NCI-H187 treated with DMSO at 0.1 percent for 48 hours (cell line): Measurements from ENCODE around the gene FRAT1.
"Not testable (repeated sequence)": the region's sequence is repeated elsewhere in the genome, so short reads cannot be mapped to it uniquely, and the experiment has no call there.

Experiments used
- DNase-seq: peaks from one replicate; lab custom pipeline; 2025; lab: John Stamatoyannopoulos, UW

FRAT1 gene

GRCh38 chr10:97334370-97335175 lies 15.5 kb downstream of the FRAT1 start, which contains the start of gene FRAT2:
TSS of gene FRAT2 (minus strand) at chr10:97334729. CDS start at chr10:97334572, 157 bp downstream.
- DNase-seq: no peak

- no peak for DNase-seq
Measured at GRCh38 chr10:97335188-97335619, 16.1 kb downstream of the FRAT1 start.

GRCh38 chr10:97336006-97336405 lies 16.9 kb downstream of the FRAT1 start:
- no peak for DNase-seq

- DNase-seq: no peak
Measured at GRCh38 chr10:97336446-97336845, 17.4 kb downstream of the FRAT1 start.

- DNase-seq: no peak
Measured at GRCh38 chr10:97336942-97337831, 18.1 kb downstream of the FRAT1 start.

- no peak for DNase-seq
Measured at GRCh38 chr10:97338041-97338440, 19.0 kb downstream of the FRAT1 start.

- no peak for DNase-seq
Measured at GRCh38 chr10:97341416-97341815, 22.3 kb downstream of the FRAT1 start.

- not testable (repeated sequence) for DNase-seq
Measured at GRCh38 chr10:97343664-97344063, 24.6 kb downstream of the FRAT1 start.

- DNase-seq: no peak
Measured at GRCh38 chr10:97347317-97347716, 28.2 kb downstream of the FRAT1 start.

- no peak for DNase-seq
Measured at GRCh38 chr10:97349752-97350513, 30.9 kb downstream of the FRAT1 start.

GRCh38 chr10:97353945-97354344 lies 34.9 kb downstream of the FRAT1 start:
- no peak for DNase-seq

GRCh38 chr10:97355571-97355975 lies 36.5 kb downstream of the FRAT1 start:
- no peak for DNase-seq

GRCh38 chr10:97356318-97356914 lies 37.3 kb downstream of the FRAT1 start:
- DNase-seq: no peak

GRCh38 chr10:97356918-97357317 lies 37.8 kb downstream of the FRAT1 start:
- DNase-seq: no peak

- no peak for DNase-seq
Measured at GRCh38 chr10:97358349-97358748, 39.3 kb downstream of the FRAT1 start.

- DNase-seq: no peak
Measured at GRCh38 chr10:97358781-97359180, 39.7 kb downstream of the FRAT1 start.

- no peak for DNase-seq
Measured at GRCh38 chr10:97360705-97361536, 41.9 kb downstream of the FRAT1 start.

GRCh38 chr10:97361537-97361901 lies 42.4 kb downstream of the FRAT1 start:
- no peak for DNase-seq

GRCh38 chr10:97362310-97363033 lies 43.4 kb downstream of the FRAT1 start:
- DNase-seq: no peak

- DNase-seq: no peak
Measured at GRCh38 chr10:97363071-97363470, 44.0 kb downstream of the FRAT1 start.
